Lower leg skin (tissue), 4 donors: ENCODE data around the gene ATP7B. TPM values are rescaled to one million over a fixed set of nuclear protein-coding genes. Genes with fewer than 3 reads are reported as not detected.

Source experiments
- DNase-seq, 2 donors: peaks; one replicate each; pipeline ENCODE4 v3.0.0-alpha.2; 2019; ENCODE audit warnings: low spot score in 2 of 2
- H3K4me3 ChIP-seq: fragments of 200-600 bp; sonication (generic); 2 replicates; pipeline ENCODE4 v1.5.1; 2017; ENCODE audit warnings: mild to moderate bottlenecking, low read depth; ENCODE audit not compliant: poor library complexity, severe bottlenecking
- POLR2A ChIP-seq, 2 donors: fragments of 450-650 bp; IDR thresholded peaks; one replicate each; pipeline ENCODE4 v1.6.1; 2016 to 2017; ENCODE audit warnings: antibody characterized with exemption in 2 of 2, mild to moderate bottlenecking in 1 of 2, moderate library complexity in 1 of 2
- WGBS, 2 donors: methylation state at CpG; one replicate each; pipeline ENCODE4 v1.1.5; 2018; 5-methylcytosine and 5-hydroxymethylcytosine counted together
- intact Hi-C: fragments of 100-400 bp; cut with DNase I; formaldehyde crosslinking; loops from one replicate; pipeline ENCODE4 v1.15.0; 2023; ENCODE audit warnings: low total_unique reads
- total RNA-seq, 4 donors: library from RNA; depleted of rRNA; stranded (reverse); fragments of >200 nt; gene quantifications; one replicate each; pipeline ENCODE4 v1.1.0, GENCODE V29; 2016
- TF ChIP-seq, protein P1 (sequence below), 3 donors: fragments of 450-650 bp; IDR thresholded peaks; one replicate each; pipeline ENCODE4 v1.5.1; 2016; ENCODE audit warnings: antibody characterized with exemption in 3 of 3, mild to moderate bottlenecking in 3 of 3, moderate library complexity in 2 of 3

The ATP7B gene
- total RNA-seq, 4 donors from 2014 or later = 2.6 to 6.1 (median 4.0) TPM

- intact Hi-C loops = no loop called here
- TF ChIP-seq, protein P1, sequence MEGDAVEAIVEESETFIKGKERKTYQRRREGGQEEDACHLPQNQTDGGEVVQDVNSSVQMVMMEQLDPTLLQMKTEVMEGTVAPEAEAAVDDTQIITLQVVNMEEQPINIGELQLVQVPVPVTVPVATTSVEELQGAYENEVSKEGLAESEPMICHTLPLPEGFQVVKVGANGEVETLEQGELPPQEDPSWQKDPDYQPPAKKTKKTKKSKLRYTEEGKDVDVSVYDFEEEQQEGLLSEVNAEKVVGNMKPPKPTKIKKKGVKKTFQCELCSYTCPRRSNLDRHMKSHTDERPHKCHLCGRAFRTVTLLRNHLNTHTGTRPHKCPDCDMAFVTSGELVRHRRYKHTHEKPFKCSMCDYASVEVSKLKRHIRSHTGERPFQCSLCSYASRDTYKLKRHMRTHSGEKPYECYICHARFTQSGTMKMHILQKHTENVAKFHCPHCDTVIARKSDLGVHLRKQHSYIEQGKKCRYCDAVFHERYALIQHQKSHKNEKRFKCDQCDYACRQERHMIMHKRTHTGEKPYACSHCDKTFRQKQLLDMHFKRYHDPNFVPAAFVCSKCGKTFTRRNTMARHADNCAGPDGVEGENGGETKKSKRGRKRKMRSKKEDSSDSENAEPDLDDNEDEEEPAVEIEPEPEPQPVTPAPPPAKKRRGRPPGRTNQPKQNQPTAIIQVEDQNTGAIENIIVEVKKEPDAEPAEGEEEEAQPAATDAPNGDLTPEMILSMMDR (IDR thresholded peaks at IDR 0.05) = no peak
- no peak for TF ChIP-seq POLR2A (IDR thresholded peaks at IDR 0.05)
- 87 to 89% methylated on average over 13 of the region's 13 CpGs for WGBS, 2 donors
- no peak for DNase-seq
- no peak overlapping the region for H3K4me3 ChIP-seq
Observed at GRCh38 chr13:52005841-52006522, 5.3 kb downstream of the ATP7B start.

DNA sequence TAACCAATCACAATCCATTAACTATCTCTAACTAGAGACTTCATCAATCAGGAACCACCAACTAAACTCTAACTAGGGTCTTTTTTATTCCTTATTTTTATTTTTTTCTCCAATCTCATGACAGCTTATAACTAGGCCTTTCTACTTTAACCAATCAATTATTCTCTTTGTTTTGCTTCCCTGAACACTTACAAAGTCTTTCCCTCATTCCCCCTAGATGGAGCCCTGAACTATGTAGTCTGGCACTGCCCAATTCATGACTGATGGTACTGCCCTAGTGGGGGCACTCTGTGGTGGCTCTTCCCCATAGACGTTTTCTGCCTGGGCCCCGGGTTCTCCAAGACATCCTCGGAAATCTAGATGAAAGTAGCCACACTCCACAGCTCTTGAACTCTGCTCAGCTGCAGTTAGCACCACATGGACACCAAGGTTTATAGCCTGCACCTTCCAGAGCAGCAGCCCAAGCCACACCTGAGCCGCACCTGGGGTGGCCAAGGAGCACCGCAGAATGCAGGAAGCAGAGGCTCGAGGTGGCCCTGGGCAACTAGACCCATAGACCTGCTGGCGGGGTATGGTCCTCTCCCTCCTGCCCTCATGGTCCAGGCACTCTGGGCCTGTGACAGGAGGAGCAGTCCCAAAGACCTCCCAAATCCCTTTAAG lies 6.6 kb downstream of the ATP7B start:
- intact Hi-C loops = no loop called here
- TF ChIP-seq POLR2A (IDR thresholded peaks at IDR 0.05) = no peak
- TF ChIP-seq, protein P1 (IDR thresholded peaks at IDR 0.05) = no peak
- WGBS, 2 donors = 87 to 92% methylated on average over 7 of the region's 7 CpGs
- no peak overlapping the region for H3K4me3 ChIP-seq
- no peak for DNase-seq

DNA sequence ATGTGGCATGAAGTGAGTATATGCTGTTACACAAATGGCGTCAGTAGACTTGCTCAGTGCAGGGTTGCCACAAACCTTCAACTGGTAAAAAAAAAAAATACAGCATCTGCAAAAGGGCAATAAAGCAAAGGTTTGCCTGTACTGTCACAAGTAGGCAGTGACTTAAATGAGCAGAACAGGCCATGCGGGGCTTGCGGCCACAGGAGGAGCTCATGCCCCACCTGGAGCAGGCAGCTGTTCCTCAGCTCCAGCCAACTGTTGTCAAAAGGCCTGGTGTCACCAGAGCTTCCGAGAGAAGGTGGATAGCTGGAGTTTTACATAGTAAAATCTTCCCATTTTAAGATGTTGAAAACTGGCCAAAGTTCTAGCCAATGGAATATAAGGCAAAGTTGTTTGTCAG lies 7.7 kb downstream of the ATP7B start:
- WGBS, 2 donors = 89 to 92% methylated on average over 4 of the region's 4 CpGs

GRCh38 chr13:52002361-52002760 lies 8.9 kb downstream of the ATP7B start:
- intact Hi-C loops = no loop called here
- TF ChIP-seq, protein P1 (IDR thresholded peaks at IDR 0.05) = no peak
- TF ChIP-seq POLR2A (IDR thresholded peaks at IDR 0.05) = no peak
- 28 to 33% methylated on average over 3 to 4 of the region's 4 CpGs for whole genome bisulfite sequencing, 2 donors
- DNase-seq = no peak
- no peak overlapping the region for H3K4me3 ChIP-seq

More for the DNA sequence above, 7.7 kb downstream of the ATP7B start:
- DNase-seq = no peak
- intact Hi-C loops = no loop called here
- no peak for TF ChIP-seq POLR2A (IDR thresholded peaks at IDR 0.05)
- TF ChIP-seq, protein P1 (IDR thresholded peaks at IDR 0.05) = no peak
- no peak overlapping the region for H3K4me3 ChIP-seq

DNA sequence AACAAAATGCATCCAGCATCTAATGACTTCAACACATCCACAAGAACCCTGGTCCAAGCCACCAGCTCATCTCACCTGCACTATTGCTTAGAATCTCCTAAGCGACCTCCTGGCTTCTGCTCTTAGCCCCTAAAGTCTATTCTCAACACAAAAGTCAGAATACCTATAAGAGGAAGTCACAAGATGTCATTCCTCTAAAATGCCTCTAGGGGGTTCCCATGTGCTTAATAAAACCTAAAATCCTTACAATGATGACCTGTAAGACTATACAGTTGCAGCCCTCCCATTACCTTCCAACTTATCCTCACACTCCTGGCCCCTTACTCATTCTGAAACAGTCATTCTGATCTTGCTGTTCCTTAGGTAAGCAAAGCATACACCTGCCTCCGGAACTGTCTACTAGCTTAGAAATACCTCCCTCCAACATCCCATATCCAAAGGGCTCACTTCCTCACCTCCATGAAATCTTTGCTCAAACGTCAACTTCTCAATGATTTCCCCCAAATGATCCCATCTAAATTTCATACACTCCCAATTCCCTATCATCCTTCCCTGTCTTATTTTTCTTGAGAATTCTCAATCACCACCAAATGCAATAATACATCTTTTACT lies 10.0 kb downstream of the ATP7B start:
- DNase-seq = no peak
- intact Hi-C loops = no loop called here
- 44 to 51% methylated on average over 3 of the region's 3 CpGs for WGBS, 2 donors
- no peak overlapping the region for H3K4me3 ChIP-seq
- TF ChIP-seq, protein P1 (IDR thresholded peaks at IDR 0.05) = peak in 1 of 3 donors; percentile 26
- TF ChIP-seq POLR2A (IDR thresholded peaks at IDR 0.05) = no peak
